KBM-7 (cell line): ENCODE data around the gene PPP2R2B.
"Not testable (repeated sequence)": the region's sequence is repeated elsewhere in the genome, so short reads cannot be mapped to it uniquely, and the experiment has no call there.

Source experiments
- DNase-seq: peaks from one replicate; pipeline ENCODE4 v3.0.0-alpha.2; 2015
- in situ Hi-C: fragments of 300-500 bp; cut with MboI; formaldehyde crosslinking; loops from 2 replicates; pipeline ENCODE4 v1.14.3; 2020; ENCODE audit warnings: low sequenced_read_pairs, low pct_unique_long_range_greater_than_20kb, mixed read lengths

The PPP2R2B gene

GRCh38 chr5:146644831-146645230, 233.7 kb downstream of the PPP2R2B start:
- no peak for DNase-seq
- in situ Hi-C loops: no loop called here

- in situ Hi-C loops: no loop called here
- DNase-seq: no peak
Measured at GRCh38 chr5:146643776-146644175, 234.8 kb downstream of the PPP2R2B start.

DNA sequence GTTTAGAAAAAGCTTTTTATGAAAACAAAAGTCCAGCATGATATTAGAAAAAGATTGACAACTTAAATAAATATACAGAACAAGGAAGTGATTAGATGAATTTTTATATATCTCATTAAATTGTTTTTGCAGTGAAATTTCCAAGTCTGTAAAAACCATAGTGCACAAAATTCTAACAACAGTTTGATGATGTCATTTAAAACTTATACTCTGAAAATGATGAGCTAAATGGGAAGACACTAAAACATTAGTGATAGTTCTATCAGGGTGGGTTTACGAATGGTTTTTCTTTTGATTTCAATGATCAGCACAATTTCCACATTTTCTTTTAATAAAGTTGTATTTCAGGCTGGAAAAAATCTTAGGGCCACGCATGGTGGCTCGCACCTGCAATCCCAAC, 236.1 kb downstream of the PPP2R2B start:
- in situ Hi-C loops: no loop called here
- no peak for DNase-seq

GRCh38 chr5:146641941-146642340, 236.6 kb downstream of the PPP2R2B start:
- in situ Hi-C loops: no loop called here
- DNase-seq: no peak

DNA sequence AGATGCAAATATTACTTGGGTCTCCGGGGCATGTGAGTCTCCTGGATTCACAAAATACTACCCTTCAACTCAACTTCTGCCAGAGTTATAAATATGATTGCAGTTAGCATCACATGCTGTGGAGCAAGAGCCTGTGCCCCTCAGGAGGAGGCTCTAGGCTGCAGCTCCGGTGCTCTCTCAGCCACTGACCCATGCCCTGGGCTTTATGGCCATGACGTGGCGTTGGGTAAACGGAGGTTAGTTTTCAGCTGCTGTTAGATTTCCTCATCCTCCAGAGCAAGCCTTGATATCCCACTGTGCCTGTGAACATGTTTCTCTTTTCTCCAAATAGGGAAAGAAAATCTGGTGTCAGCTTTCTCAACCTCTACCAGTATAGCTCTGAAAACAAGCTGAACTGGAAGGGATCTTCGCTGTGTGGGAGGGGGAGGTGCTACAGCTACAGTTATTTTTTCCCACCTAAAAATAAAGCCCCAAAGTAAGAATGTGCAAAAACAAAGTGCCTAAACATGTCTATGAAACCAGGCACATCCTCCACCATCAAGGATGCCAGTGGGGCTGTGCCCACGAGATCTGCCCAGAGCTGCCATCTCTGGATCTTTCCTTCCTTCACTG, 238.2 kb downstream of the PPP2R2B start:
- in situ Hi-C loops: no loop called here
- no peak for DNase-seq

DNA sequence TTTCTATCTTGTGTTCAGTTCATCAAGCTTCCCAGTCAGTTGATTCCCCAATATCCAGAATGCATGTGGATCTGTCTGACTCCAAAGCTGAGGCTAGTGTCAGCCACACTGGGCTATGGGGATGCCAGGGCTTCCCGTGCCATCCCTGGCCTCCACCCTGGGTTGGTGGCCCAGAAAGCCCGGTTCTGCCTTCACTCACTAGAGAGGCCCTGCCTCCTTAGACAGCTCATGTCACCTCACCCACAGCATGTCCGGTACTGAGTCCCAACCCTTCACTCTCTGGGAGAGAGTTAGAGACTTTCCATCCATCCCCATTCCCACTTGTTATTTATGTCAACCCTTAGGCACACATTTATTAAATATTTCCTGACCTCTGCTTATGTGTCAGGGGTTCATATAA, 243.1 kb downstream of the PPP2R2B start:
- no peak for DNase-seq
- in situ Hi-C loops: no loop called here

- DNase-seq: no peak
- in situ Hi-C loops: no loop called here
Measured at GRCh38 chr5:146633323-146633764, 245.2 kb downstream of the PPP2R2B start.

DNA sequence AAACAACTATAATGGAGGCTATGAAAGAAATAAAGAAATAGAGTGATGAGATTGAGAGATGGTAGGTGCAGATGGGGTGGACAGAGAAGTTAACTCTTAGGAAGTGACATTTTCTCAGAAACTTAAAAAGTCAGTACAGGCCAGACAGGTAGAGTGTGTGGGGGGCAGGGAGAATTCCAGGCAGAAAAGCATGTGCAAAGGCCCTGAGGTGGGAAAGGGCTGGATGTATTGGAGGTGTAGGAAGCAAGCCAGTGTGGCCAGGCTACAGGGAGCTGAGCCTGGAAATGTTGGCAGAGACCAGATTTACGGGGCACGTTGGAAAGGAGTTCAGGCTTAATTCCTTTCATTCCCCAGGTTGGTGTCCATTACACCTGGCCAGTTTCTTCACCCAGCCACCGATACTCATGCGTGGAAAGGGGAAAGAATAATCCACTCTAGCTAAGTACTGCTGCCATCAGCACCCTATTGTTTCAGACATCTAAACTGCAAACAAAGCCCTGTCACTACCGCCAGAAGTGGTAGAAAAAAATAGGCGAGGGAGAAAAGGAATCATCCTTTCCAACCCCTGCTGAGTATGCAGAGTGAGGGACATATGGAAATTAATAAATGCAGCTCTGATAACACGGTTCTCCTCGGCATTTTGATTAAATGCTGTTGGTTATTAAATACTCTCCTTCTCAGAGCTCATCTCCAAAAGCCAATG, 245.8 kb downstream of the PPP2R2B start:
- in situ Hi-C loops: no loop called here
- no peak for DNase-seq

DNA sequence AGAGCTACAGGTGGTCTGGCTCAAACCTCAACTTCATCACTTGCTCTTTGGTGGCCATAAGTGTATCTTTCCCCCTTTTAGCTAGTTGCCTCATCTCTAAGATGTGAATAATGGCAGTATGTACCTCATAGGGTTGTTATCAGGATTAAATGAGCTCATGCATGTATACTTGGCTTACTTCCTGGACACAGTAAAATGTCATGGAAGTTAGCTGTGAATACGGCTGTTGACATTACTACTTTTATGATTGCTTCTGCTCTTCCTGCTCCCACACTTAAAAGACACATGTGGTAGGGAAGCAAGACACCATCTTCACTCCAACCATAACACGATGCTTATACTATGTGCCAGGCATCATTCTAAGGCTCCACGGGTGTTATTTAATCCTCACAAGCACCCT, 248.1 kb downstream of the PPP2R2B start:
- in situ Hi-C loops: no loop called here
- DNase-seq: no peak

GRCh38 chr5:146628950-146629349, 249.6 kb downstream of the PPP2R2B start:
- in situ Hi-C loops: no loop called here

DNA sequence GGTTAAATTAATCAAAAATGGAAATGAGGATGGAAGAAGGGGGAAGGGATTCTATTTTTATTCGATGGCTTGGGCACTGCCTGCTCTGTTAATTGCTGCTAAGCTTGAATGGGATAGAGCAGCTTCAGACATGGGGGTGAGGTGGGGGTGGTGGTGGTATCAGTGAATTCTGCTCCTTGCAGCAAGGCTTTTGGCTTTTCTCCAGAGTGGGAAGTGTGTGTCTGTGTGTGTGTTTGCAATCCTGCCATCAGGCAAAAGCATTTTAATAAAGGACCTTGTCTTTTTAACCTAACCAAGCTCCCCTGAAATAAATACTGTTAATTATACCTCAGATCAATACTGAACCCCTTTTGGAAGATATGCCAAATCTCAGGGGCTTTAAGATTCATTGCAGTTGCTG, 251.6 kb downstream of the PPP2R2B start:
- in situ Hi-C loops: no loop called here

More at GRCh38 chr5:146628950-146629349, 249.6 kb downstream of the PPP2R2B start:
- no peak for DNase-seq

DNA sequence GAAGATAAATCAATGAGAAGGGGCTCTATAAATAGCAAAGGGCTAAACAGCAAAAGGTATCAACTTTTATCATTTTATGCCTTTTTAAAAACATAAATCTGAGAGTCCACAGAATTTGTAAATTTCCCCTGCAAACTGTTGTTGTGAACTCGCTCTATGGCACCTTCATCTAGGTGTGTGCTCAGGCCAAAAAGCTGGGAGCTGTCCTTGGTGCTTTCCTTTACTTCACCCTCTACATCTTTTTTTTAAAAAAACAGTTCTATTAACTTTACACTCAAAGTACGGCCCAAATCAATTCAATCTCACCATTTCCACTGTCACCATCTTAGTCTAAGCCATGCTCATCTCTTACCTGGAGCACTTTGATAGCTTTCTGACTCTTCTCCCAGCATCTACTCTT, 254.4 kb downstream of the PPP2R2B start:
- in situ Hi-C loops: no loop called here
- DNase-seq: no peak

More for the DNA sequence above, 251.6 kb downstream of the PPP2R2B start:
- DNase-seq: no peak

- in situ Hi-C loops: no loop called here
- no peak for DNase-seq
Measured at GRCh38 chr5:146623666-146624065, 254.9 kb downstream of the PPP2R2B start.

GRCh38 chr5:146623009-146623408, 255.5 kb downstream of the PPP2R2B start:
- in situ Hi-C loops: no loop called here
- DNase-seq: no peak

- in situ Hi-C loops: no loop called here
- no peak for DNase-seq
Measured at GRCh38 chr5:146622391-146622790, 256.2 kb downstream of the PPP2R2B start.

DNA sequence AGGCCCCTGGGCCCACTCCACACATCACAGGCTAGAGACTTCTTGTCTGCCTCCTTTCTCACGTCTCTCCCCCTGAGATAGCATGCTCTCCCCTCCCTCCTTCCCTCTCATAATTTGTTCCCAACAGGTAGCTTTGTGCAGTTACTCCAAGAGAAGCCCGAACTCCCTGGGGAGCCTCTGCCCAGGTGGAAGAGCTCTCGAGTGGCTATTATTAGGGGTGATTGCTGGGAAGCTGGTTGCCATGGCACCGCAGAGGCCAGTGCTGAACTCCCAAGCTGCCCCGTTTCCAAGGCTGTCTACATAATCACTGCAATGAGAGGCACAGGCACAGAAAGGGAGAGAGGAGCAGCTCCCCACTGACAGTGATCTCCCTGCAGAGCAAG, 257.9 kb downstream of the PPP2R2B start:
- in situ Hi-C loops: no loop called here
- DNase-seq: no peak

- no peak for DNase-seq
- in situ Hi-C loops: no loop called here
Measured at GRCh38 chr5:146620031-146620668, 258.4 kb downstream of the PPP2R2B start.

DNA sequence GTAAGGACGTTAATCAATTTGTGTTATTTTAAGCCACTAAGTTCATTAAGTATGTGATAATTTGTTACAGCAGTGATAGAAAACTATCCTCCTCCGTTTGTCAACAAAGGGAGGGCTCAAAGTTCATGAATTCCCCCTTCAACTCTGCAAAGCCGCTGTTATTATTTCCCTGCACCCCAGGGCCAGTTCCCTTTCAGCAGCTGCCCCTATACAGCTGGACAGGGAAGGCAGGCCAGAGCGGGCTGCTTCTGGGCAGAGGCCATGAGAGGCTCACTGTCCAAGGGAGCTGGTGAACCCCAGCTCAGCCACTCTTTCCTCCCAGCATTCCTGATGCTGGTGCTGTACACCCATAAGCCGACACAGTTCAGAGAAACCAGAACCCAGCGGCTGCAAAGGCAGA, 260.1 kb downstream of the PPP2R2B start:
- DNase-seq: no peak
- in situ Hi-C loops: no loop called here

DNA sequence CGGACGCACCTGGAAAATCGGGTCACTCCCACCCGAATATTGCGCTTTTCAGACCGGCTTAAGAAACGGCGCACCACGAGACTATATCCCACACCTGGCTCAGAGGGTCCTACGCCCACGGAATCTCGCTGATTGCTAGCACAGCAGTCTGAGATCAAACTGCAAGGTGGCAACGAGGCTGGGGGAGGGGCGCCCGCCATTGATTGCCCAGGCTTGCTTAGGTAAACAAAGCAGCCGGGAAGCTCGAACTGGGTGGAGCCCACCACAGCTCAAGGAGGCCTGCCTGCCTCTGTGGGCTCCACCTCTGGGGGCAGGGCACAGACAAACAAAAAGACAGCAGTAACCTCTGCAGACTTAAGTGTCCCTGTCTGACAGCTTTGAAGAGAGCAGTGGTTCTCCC, 268.8 kb downstream of the PPP2R2B start:
- in situ Hi-C loops, DNase-seq: not testable (repeated sequence)

DNA sequence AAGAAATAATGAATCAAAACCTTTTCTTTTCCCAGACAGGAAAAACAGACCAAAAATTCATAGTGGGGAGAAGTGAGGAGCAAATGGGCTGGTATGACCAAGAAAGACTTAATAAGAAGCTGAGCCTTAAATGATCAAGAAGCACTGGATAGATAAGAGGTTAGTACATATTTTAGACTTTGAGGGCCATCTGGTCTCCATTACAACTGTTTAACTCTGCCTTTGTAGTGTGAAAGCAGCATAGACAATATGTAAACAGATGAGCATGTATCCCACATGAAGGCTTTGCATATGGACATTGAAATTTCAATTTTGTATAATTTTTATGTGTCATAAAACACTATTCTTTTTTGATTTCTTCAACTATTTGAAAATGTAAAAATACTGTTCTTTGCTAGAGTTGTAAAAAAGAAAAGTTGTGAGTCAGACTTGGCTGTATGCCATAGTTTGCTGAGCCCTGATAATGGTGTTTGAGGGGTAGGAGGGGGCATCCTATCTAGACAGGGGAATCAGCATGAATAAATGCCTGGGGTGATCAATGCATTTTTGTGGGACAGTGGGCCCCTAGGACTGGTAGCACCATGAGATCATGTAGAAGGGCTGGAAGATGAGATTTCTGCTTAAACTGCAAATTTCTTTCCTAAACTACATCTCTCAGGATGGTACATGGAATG, 270.8 kb downstream of the PPP2R2B start:
- no peak for DNase-seq
- in situ Hi-C loops: no loop called here
